H1 (cell line): ENCODE measurements around the gene CCDC80. TPM values are rescaled to one million over a fixed set of nuclear protein-coding genes. Genes with fewer than 3 reads are reported as not detected.

Source experiments
- CTCF ChIA-PET: fragments of 300-600 bp; sonication (Branson Sonifier 250); formaldehyde crosslinking; loops from one replicate; lab custom pipeline; 2021; ENCODE audit not compliant: partially characterized antibody; lab: Charles Lee
- POLR2A ChIA-PET: fragments of 300-600 bp; sonication (Branson Sonifier 250); formaldehyde crosslinking; loops from one replicate; lab custom pipeline; 2021; ENCODE audit warnings: inconsistent platforms; ENCODE audit not compliant: partially characterized antibody; lab: Charles Lee
- DNase-seq, 2 experiments: peaks; one replicate each; pipeline versions ENCODE4 v3.0.0 to v3.0.0-alpha.2; 2010 to 2022; ENCODE audit warnings: low spot score in 2 of 2, low read depth in 1 of 2, mixed read lengths in 1 of 2
- FAIRE-seq: peaks from 2 replicates; lab custom pipeline; 2011; peaks lifted over from hg19 to GRCh38; lab: Jason Lieb, UNC
- H2AFZ ChIP-seq: 2 replicates; pipeline ENCODE4 v1.8.1; 2012; ENCODE audit warnings: low read length, inconsistent platforms
- H2AK5ac ChIP-seq: 2 replicates; pipeline ENCODE4 v1.6.1; 2013; ENCODE audit warnings: low read depth, low read length
- H2BK120ac ChIP-seq: replicated peaks from 2 replicates; pipeline ENCODE3; 2013; ENCODE audit warnings: low read depth, low read length, inconsistent platforms
- H2BK12ac ChIP-seq: 2 replicates; pipeline ENCODE4 v1.6.1; 2013; ENCODE audit warnings: low read depth, low read length
- H2BK15ac ChIP-seq: 2 replicates; pipeline ENCODE4 v1.6.1; 2013; ENCODE audit warnings: low read length
- H2BK20ac ChIP-seq: 2 replicates; pipeline ENCODE4 v1.6.1; 2013; ENCODE audit warnings: low read length
- H2BK5ac ChIP-seq: 2 replicates; pipeline ENCODE4 v1.6.1; 2013; ENCODE audit warnings: low read depth, low read length
- H3K14ac ChIP-seq: 2 replicates; pipeline ENCODE4 v1.6.1; 2013; ENCODE audit warnings: inconsistent platforms; ENCODE audit not compliant: insufficient read length
- H3K18ac ChIP-seq: 2 replicates; pipeline ENCODE4 v1.6.1; 2013; ENCODE audit warnings: low read length; ENCODE audit errors: extremely low read depth
- H3K23ac ChIP-seq: 2 replicates; pipeline ENCODE4 v1.6.1; 2013; ENCODE audit warnings: inconsistent platforms; ENCODE audit not compliant: insufficient read length
- H3K23me2 ChIP-seq: 2 replicates; pipeline ENCODE4 v1.6.1; 2013; ENCODE audit warnings: low read depth, low read length
- H3K27ac ChIP-seq: 2 replicates; pipeline ENCODE4 v1.6.1; 2011; ENCODE audit warnings: low read depth, low read length, inconsistent platforms
- H3K27me3 ChIP-seq, 4 experiments: replicated peaks in 1 of 4; 1 replicate in 1 of 4; 2 replicates in 3 of 4; pipeline versions ENCODE4 v1.6.1 to v1.8.1; 2011 to 2013; ENCODE audit warnings: low read length in 3 of 4, mild to moderate bottlenecking in 3 of 4, inconsistent platforms in 2 of 4, mixed read lengths in 2 of 4, moderate library complexity in 1 of 4; ENCODE audit not compliant: control insufficient read depth in 3 of 4, insufficient read depth in 3 of 4; ENCODE audit errors: extremely low read depth in 1 of 4
- H3K36me3 ChIP-seq, 4 experiments: 2 replicates each; pipeline versions ENCODE4 v1.6.1 to v1.8.1; 2011 to 2013; ENCODE audit warnings: mild to moderate bottlenecking in 4 of 4, low read length in 3 of 4, moderate library complexity in 2 of 4, control low read depth in 1 of 4, inconsistent platforms in 1 of 4; ENCODE audit not compliant: insufficient read depth in 4 of 4, control insufficient read depth in 2 of 4
- H3K4ac ChIP-seq: replicated peaks from 2 replicates; pipeline ENCODE3; 2013; ENCODE audit warnings: low read length, low read depth, mixed read lengths, inconsistent platforms; ENCODE audit not compliant: insufficient read length
- H3K4me1 ChIP-seq, 4 experiments: replicated peaks in 1 of 4; 1 replicate in 1 of 4; 2 replicates in 3 of 4; pipeline versions ENCODE4 v1.6.1 to v1.8.1; 2011 to 2013; ENCODE audit warnings: low read length in 3 of 4, inconsistent platforms in 2 of 4, mixed read lengths in 1 of 4; ENCODE audit not compliant: insufficient read depth in 4 of 4, control insufficient read depth in 3 of 4
- H3K4me2 ChIP-seq, 2 experiments: 2 replicates each; pipeline versions ENCODE4 v1.6.1 to v1.8.1; 2011 to 2013; ENCODE audit warnings: low read depth in 2 of 2, low read length in 2 of 2, control low read depth in 1 of 2, inconsistent platforms in 1 of 2, mild to moderate bottlenecking in 1 of 2; ENCODE audit not compliant: insufficient read depth in 1 of 2
- H3K4me3 ChIP-seq, 4 experiments: fragments of 200-600, 300-600 bp in 1 of 4; sonication (generic), shearing (Covaris generic), sonication (Bioruptor Twin) in 1 of 4; 2 replicates each; pipeline versions ENCODE4 v1.5.1 to v1.8.1; 2011 to 2016; ENCODE audit warnings: low read length in 4 of 4, low read depth in 3 of 4, control low read depth in 2 of 4, inconsistent platforms in 2 of 4, mild to moderate bottlenecking in 2 of 4, mixed read lengths in 1 of 4, moderate library complexity in 1 of 4; ENCODE audit not compliant: insufficient read depth in 2 of 4; ENCODE audit errors: extremely low read depth in 1 of 4
- H3K56ac ChIP-seq: replicated peaks from 2 replicates; pipeline ENCODE3; 2013; ENCODE audit warnings: low read depth, mild to moderate bottlenecking, mixed read lengths, low read length, inconsistent platforms; ENCODE audit not compliant: insufficient read length
- H3K79me1 ChIP-seq: 2 replicates; pipeline ENCODE4 v1.6.1; 2013; ENCODE audit warnings: low read depth, low read length, control low read depth
- H3K79me2 ChIP-seq, 2 experiments: 2 replicates each; pipeline versions ENCODE4 v1.6.1 to v1.8.1; 2012 to 2013; ENCODE audit warnings: low read length in 2 of 2, mild to moderate bottlenecking in 2 of 2, inconsistent platforms in 1 of 2; ENCODE audit not compliant: insufficient read depth in 2 of 2, control insufficient read depth in 1 of 2
- H3K9ac ChIP-seq, 4 experiments: replicated peaks in 1 of 4; 1 replicate in 1 of 4; 2 replicates in 3 of 4; pipeline versions ENCODE4 v1.6.1 to v1.8.1; 2011 to 2013; ENCODE audit warnings: low read depth in 3 of 4, low read length in 3 of 4, control low read depth in 2 of 4, mild to moderate bottlenecking in 2 of 4, moderate library complexity in 2 of 4, inconsistent platforms in 1 of 4; ENCODE audit errors: extremely low read depth in 1 of 4
- H3K9me3 ChIP-seq, 2 experiments: 2 replicates each; pipeline versions ENCODE4 v1.6.1 to v1.8.1; 2012 to 2013; ENCODE audit warnings: mild to moderate bottlenecking in 2 of 2, moderate library complexity in 2 of 2, control low read depth in 1 of 2, inconsistent platforms in 1 of 2, low read depth in 1 of 2, low read length in 1 of 2, mixed read lengths in 1 of 2; ENCODE audit not compliant: insufficient read depth in 2 of 2
- H4K20me1 ChIP-seq, 2 experiments: replicated peaks in 1 of 2; 2 replicates each; pipeline versions ENCODE3 to v1.8.1; 2011 to 2013; ENCODE audit warnings: inconsistent platforms in 2 of 2, low read length in 2 of 2, mild to moderate bottlenecking in 1 of 2; ENCODE audit not compliant: insufficient read depth in 2 of 2, control insufficient read depth in 1 of 2
- H4K5ac ChIP-seq: 2 replicates; pipeline ENCODE4 v1.6.1; 2013; ENCODE audit warnings: low read length, low read depth, mixed read lengths, inconsistent platforms; ENCODE audit not compliant: insufficient read length
- H4K8ac ChIP-seq: 2 replicates; pipeline ENCODE4 v1.8.0; 2013; ENCODE audit warnings: mild to moderate bottlenecking, moderate library complexity, low read length, inconsistent platforms; ENCODE audit not compliant: insufficient read depth; ENCODE audit errors: extremely low read depth
- H4K91ac ChIP-seq: replicated peaks from 2 replicates; pipeline ENCODE3; 2013; ENCODE audit warnings: low read length, mixed read lengths, inconsistent platforms; ENCODE audit not compliant: insufficient read length
- CTBP2 ChIP-seq: IDR thresholded peaks from 2 replicates; pipeline ENCODE4 v1.7.0; 2011; ENCODE audit warnings: borderline replicate concordance, mild to moderate bottlenecking, moderate library complexity, mixed read lengths, low read length; ENCODE audit not compliant: insufficient read depth, insufficient read length
- GTF2F1 ChIP-seq: IDR thresholded peaks from 2 replicates; pipeline ENCODE4 v1.6.1; 2012; ENCODE audit warnings: low read depth, low read length, improper control_type of control experiment, borderline replicate concordance
- MAX ChIP-seq: IDR thresholded peaks from 2 replicates; pipeline ENCODE4 v1.6.1; 2012; ENCODE audit warnings: inconsistent platforms
- RNF2 ChIP-seq: fragments of 200-900, 300-1000 bp; sonication (generic); IDR thresholded peaks from 2 replicates; pipeline ENCODE4 v1.7.1; 2016; ENCODE audit warnings: borderline replicate concordance, low read depth, mild to moderate bottlenecking, antibody characterized with exemption, low read length; ENCODE audit not compliant: poor library complexity, severe bottlenecking; ENCODE audit errors: missing control alignments
- SIX5 ChIP-seq: IDR thresholded peaks from 2 replicates; pipeline ENCODE4 v1.6.1; 2011; ENCODE audit warnings: mild to moderate bottlenecking, low read depth, low read length
- TBP ChIP-seq: IDR thresholded peaks from 2 replicates; pipeline ENCODE4 v1.6.1; 2011; ENCODE audit warnings: low read depth, low read length, improper control_type of control experiment
- TEAD4 ChIP-seq: IDR thresholded peaks from 2 replicates; pipeline ENCODE4 v1.6.1; 2012; ENCODE audit warnings: low read depth, low read length, inconsistent platforms, mixed read lengths
- WGBS, 2 experiments: shearing (Covaris generic) in 1 of 2; methylation state at CpG; one replicate each; pipeline versions ENCODE4 v1.1.6 to v1.1.7; 2013 to 2015; ENCODE audit warnings: low lambda C conversion rate in 2 of 2, mixed read lengths in 2 of 2, inconsistent platforms in 1 of 2, low coverage in 1 of 2, missing lambda C conversion rate in 1 of 2; ENCODE audit not compliant: insufficient replicate concordance in 2 of 2, insufficient coverage in 1 of 2, insufficient read length in 1 of 2; ENCODE audit errors: extremely low coverage in 1 of 2, missing lambda C conversion rate in 1 of 2; 5-methylcytosine and 5-hydroxymethylcytosine counted together
- polyA plus RNA-seq, 7 experiments: library from polyadenylated mRNA; depleted of rRNA in 3 of 7; stranded (reverse) in 5 of 7; unstranded in 2 of 7; fragments of >200 nt in 5 of 7; fragments of 200-250 nt in 2 of 7; gene quantifications; 1 replicate in 5 of 7; 2 replicates in 1 of 7; 4 replicates in 1 of 7; pipeline versions ENCODE4 v1.2.1 to v1.2.3, GENCODE V29; 2011 to 2013; ENCODE audit warnings: missing spikeins in 2 of 7, mixed read lengths in 2 of 7
- total RNA-seq: library from RNA; stranded (reverse); fragmentation: NEBNext Ultra II Directional; extraction: Animal tissue kit (Norgen Biotek cat#: 25700); gene quantifications from 2 replicates; pipeline ENCODE4 v1.2.1, GENCODE V29; 2021

The CCDC80 gene
- total and polyA plus RNA-seq, 2 of the 8 experiments (the other 6 are each of a cell fraction or from before 2014, with no cell fraction given) = 1.1 to 12.9 TPM

- Histone ChIP-seq H3K4me2 (no peak overlapping the region), H3K4ac (no peak overlapping the region), H4K91ac (no peak overlapping the region), H4K5ac (no peak overlapping the region), H3K4me3 (no peak overlapping the region), H4K8ac (no peak overlapping the region), H3K36me3 (no peaks in the 10 kb centered on the region), H3K9me3 (no peaks in the 10 kb centered on the region), H4K20me1 (no peaks in the 10 kb centered on the region), H3K27me3 (no peaks in the 10 kb centered on the region), H3K27ac (no peak overlapping the region), H3K23ac (no peak overlapping the region), H2AK5ac (no peak overlapping the region), H3K56ac (no peak overlapping the region), H2AFZ (no peak overlapping the region), H2BK15ac (no peak overlapping the region), H3K79me2 (no peaks in the 10 kb centered on the region; a peak in 1 of 4 replicates), H3K23me2 (no peaks in the 10 kb centered on the region), H3K9ac (no peak overlapping the region), H3K4me1 (peaks cover 6 to 36% (median 27%) of the 10 kb centered on the region in 4 experiments), H2BK120ac (peak overlapping the region; percentile 33), H3K18ac (no peak overlapping the region), H3K79me1 (no peaks in the 10 kb centered on the region), H2BK5ac (no peak overlapping the region), H3K14ac (no peak overlapping the region), H2BK20ac (0 out of 2 replicates have a peak overlapping the region, but pooled peaks have one; percentile 83), H2BK12ac (no peak overlapping the region)
- CTCF ChIA-PET = interaction anchor here (0.7 to 2.9 kb wide), 9 partner anchors 8 to 498 kb away, joined by 3 to 24 read pairs (median 4); no protein-coding TSS in a partner anchor
- TF ChIP-seq CTBP2 (no peak), SIX5 (no peak), RNF2 (no peak), MAX (no peak), TBP (no peak), TEAD4 (no peak), GTF2F1 (no peak)
- no peak for FAIRE-seq
- 95% methylated on average over 1 of the region's 1 CpG; no CpG with 5 or more reads in 1 of the 2 experiments for WGBS, 2 experiments
- POLR2A ChIA-PET = no interaction called here
- no peak for DNase-seq
Measured at GRCh38 chr3:112635674-112636073, 5.3 kb downstream of the CCDC80 start.
